Cerebellar cortex (tissue), 1 donor: ENCODE measurements around the gene HMGCR.
"Not testable (repeated sequence)": the region's sequence is repeated elsewhere in the genome, so short reads cannot be mapped to it uniquely, and the experiment has no call there.

Experiments used
- DNase-seq: peaks from one replicate; pipeline ENCODE4 v3.0.0-alpha.2; 2015; ENCODE audit warnings: low spot score

The HMGCR gene

DNA sequence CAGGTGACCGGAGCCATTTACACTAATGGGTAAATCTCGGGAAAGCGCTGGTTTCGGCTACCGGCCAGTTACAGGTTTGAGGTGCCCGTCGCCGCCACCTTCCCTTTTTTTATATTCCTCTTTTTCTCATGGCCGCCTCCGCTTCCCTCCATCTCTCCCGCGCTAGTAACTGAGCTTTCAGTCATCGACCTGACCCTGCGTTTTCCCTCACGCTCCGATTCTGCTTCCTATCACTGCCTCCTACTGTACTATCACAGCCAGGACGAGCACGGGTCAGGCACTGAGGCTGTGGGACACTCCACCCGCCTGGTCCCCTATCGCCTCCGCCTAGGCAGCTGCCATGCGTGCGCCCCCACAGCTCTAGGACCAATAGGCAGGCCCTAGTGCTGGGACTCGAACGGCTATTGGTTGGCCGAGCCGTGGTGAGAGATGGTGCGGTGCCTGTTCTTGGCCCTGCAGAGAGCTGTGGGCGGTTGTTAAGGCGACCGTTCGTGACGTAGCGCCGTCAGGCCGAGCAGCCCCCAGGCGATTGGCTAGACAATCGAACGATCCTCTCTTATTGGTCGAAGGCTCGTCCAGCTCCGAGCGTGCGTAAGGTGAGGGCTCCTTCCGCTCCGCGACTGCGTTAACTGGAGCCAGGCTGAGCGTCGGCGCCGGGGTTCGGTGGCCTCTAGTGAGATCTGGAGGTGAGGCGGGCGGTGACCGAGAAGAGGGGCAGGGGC is at the start of gene HMGCR:
Gene HMGCR, plus strand, starts transcription at position 606 of the 722 bp plus-strand sequence. CDS start 5,386 bp downstream, outside the sequence.
- peak; percentile 100 for DNase-seq

DNA sequence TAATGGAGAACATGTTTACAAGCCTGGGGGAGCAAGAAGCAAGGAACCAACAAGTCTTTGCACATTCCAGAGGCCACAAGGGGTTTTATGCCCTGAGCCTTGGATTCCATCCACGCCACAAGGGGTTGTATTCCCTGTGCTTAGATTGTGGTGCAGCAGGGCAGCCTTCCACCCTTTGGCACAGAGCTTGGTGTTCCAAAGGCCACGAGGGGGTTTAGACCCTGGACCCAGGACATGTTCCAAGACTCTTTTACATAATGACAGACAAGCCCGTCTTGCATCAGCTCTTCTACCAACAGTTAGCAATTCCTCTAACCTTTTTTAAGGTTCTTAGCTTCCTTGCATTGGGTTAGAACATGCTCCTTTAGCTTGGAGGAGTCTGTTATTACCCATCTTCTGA is 45.2 kb upstream of the HMGCR start:
- not testable (repeated sequence) for DNase-seq

DNA sequence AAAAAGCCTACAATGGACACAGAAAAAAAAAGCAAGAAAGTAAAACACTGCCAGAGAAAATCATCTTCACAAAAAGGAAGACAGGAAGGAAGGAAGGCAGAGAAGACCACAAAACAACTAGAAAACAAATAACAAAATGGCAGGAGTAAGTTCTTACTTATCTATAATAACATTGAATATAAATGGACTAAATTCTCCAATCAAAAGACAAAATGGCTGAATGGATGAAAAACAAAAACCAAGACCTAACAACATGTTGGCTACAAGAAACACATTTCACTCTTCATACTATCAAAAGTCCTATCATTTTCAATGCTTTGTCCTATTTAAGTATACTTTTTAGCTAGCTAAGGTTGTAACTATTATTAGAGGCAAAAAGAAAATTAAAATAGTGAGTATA is 36.9 kb upstream of the HMGCR start:
- DNase-seq: no peak

DNA sequence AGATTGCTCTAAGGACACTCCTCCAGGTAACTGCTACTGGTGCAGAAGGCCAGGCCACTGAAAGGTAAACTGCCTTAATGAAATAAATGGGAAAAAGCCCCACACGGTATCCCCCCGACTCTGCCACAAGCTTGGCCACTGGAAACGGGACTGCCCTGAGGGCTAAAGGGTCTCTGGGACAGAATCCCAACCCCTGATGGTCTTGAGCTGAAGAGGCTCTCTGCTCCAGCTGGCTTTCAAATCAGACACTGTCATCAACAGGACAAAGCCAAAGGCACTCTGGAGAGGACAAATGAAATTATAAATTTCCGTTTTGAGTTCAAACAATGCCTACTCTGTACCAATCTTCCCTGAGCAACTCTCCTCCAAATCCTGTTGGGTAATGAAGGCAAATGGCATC is 33.6 kb upstream of the HMGCR start:
- no peak for DNase-seq

DNA sequence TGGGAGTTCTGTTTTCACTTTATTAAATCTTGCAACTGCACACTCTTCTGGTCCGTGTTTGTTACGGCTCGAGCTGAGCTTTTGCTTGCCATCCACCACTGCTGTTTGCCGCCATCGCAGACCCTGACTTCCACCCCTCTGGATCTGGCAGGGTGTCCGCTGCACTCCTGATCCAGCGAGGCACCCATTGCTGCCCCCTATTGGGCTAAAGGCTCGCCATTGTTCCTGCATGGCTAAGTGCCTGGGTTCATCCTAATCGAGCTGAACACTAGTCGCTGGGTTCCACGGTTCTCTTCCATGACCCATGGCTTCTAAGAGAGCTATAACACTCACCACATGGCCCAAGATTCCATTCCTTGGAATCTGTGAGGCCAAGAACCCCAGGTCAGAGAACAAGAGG is 32.5 kb upstream of the HMGCR start:
- DNase-seq: not testable (repeated sequence)

DNA sequence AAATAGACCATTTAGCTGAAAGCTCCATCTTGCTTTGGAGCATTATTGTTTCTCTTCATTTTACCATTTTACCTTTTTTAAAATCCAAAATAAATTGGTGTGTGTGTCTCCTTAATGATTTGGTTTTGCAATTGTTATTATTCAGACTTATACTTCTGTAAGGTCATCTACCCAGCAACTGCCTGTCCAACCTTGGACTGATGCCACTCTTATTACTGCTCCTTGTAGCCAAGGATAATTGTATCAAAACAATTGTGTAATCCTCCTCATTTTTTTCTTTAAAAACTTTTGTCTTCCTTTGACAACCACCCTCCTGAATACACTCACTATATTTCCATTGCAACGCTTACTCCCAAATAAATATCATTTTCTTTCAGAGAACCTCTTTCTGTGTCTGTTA is 30.3 kb upstream of the HMGCR start:
- no peak for DNase-seq

DNA sequence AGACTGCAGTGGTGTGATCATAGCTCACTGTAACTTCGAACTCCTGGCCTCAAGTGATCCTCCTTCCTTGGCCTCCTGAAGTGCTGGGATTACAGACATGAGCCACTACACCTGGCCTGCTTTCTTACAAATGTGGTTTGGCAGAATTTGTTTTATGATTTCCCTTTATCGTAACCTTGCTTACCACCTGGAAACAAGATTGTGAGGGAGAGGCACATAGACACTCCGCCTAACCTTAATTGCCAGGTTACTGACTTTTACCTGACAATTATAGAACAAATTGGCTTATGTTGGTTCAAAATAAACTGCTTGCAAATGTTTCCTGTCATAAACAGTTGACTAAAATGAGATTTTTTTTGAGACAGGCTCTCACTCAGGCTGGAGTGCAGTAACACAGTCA is 26.8 kb upstream of the HMGCR start:
- DNase-seq: no peak

DNA sequence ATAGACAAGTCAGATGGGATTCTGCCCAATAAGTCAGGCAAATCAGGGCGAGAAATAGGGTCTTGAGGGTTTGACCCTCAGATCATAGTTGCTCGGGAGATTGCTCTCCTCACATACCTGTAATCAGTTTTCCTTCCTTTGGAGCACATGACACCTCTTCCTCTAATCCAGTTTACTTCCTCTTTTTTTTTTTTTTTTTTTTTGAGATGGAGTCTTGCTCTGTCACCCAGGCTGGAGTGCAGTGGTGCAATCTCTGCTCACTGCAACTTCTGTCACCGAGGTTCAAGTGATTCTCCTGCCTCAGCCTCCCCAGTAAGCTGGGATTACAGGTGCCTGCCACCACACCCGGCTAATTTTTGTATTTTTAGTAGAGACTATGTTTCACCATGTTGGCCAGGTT is 17.9 kb upstream of the HMGCR start:
- DNase-seq: not testable (repeated sequence)

DNA sequence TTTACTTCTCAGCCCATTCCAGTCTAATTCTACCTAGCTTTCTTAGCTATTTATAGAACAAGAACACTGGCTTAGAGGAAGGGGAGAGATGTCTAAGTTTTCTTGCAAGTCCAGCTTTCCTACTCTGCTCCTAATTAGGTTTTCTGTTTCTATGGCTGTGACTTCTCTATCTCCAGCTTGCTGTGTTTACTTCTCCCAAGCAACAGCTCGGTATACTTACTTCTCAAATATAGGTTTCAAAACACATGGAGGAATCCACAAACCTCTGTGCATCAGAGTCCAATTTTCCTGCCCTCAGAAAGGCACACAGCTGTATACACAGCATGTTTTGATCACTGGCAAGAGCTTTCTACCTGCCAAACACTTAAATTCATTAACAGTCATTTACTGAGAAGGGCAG is 17.4 kb upstream of the HMGCR start:
- DNase-seq: no peak

DNA sequence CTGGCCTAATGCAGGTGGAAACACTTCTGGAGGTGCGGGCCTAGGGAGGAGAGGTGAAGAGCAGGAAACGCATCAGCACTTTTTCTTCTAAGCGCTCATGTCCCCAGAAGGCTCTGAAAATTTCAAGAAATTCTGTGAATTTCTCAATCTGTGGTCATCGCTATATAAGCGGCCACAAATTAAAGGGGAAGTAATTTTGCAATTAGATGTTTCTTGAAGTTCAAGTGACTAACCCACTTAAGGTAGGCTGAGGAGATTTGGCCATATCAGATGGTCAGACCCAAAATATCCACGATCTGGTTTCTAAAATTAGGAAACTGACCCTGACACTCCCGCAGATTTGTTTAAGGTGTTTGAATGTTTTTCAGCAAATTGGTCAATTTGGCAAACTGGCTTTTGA is 16.6 kb upstream of the HMGCR start:
- no peak for DNase-seq

DNA sequence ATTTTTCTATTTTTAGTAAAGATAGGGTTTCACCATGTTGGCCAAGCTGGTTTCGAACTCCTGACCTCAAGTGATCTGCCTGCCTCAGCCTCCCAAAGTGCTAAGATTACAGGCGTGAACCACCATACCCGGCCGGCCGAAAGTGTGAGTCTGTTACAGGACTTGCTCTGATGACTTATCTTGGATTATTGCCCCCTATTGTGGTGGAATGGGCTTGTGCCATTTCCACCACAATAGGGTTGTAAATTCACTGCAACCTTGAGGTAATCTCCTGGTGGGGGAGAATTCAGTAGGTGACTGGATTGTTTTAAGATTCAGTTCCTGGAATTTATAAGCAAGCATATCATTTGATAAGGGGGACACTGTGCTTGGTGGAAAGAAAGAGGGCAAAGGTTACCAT is 15.0 kb upstream of the HMGCR start:
- DNase-seq: no peak

DNA sequence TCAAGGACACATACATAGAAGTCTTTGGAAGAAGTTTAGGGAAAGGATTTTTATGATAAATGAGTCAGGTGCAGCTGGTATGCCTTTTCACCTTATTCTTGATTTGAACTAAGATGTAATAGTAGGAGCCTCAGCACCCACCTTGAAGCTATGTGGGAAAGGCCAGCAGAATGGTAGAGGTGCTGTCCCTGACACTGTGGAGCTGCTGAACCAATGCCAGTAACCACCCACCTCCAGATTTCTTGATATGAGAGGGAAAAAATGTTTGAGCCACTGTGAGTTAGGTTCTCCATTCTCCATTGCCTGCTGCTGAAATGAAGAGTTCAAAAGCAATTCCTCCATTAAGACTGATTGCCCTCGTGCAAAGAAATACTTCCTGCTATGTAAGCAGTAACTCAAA is 12.2 kb upstream of the HMGCR start:
- DNase-seq: no peak

DNA sequence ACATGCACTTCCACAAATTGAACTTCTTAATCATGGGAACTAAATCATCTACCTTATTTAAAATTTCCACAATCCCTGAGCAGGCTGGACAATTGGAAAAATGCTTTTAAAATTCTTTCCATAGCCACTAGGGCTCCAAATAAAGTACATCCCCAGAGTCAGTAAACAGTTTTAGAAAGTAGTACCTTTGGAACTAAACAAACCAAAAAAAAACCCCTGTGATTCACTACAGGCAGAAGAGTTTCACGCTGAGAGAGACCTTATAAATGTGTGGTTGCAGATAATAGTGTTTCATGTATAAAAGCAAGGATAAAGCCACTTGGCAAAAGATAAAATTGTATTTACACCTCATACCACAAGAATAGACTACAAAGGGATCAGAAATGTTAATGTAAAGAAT is 11.8 kb upstream of the HMGCR start:
- no peak for DNase-seq

DNA sequence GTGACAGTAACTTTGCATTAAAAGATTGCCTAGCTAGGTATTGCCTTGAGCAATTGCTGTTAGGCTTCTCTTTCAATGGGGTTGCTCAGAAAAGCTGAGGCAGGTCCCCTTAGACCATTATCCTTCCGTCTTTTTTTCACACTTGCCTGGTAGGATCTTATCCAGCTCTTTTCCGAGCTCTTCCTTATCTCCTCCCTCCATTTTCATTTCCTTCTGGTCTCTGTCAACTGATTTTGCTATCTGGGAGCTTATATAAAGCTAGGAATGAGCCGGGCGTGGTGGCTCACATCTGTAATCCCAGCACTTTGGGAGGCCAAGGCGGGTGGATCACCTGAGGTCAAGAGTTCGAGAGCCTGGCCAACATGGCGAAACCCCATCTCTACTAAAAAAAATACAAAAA is 6.6 kb upstream of the HMGCR start:
- no peak for DNase-seq

DNA sequence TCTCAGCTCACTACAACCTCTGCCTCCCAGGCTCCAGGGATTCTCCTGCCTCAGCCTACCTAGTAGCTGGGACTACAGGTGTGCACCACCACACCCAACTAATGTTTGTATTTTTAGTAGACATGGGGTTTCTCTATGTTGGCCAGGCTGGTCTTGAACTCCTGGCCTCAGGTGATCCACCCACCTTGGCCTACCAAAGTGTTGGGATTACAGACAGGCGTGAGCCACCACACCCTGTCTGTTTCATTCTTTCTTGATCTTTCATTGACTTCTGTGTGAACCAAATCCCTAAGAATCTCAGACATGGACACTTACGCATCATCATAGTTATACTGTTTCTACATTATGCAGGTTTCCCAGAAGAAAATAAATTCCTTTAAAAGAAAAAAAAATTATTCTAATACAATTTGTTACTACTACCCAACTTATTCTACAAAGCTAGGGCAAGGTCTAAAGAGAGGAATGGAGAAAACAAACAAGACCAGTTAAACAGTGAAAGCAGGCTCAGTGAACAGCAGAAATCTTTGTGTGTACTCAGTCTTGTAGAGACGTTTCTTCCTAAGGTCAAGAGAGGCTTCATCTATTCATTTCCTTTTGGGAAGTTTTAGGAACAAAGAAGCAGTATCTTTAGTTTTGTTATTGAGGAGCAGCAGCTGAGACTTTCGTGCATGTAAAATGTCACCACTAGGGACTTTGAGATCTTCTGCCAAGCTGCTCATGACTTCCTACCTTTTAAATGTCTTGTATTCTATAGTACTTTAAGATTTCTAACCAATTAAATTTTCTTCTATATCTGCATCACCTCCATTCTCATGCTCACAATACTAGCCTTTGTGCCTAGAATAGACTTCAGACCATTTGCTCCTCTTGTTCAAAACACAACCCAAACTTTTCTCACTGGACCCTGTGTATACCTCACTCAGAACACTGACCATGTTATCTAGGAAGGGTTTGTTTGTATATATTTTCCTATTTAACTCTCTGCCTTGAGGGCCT is 5.6 kb upstream of the HMGCR start:
- no peak for DNase-seq

DNA sequence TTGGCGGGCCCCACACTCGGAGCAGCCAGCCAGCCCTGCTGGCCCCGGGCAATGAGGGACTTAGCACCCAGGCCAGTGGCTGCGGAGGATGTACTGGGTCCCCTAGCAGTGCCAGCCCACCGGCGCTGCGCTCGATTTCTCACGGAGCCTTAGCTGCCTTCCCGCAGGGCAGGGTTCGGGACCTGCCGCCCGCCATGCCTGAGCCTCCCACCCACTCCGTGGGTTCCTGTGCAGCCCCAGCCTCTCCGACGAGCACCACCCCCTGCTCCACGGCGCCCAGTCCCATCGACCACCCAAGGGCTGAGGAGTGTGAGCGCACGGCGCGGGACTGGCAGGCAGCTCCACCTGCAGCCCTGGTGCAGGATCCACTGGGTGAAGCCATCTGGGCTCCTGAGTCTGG is 3.3 kb upstream of the HMGCR start:
- not testable (repeated sequence) for DNase-seq

DNA sequence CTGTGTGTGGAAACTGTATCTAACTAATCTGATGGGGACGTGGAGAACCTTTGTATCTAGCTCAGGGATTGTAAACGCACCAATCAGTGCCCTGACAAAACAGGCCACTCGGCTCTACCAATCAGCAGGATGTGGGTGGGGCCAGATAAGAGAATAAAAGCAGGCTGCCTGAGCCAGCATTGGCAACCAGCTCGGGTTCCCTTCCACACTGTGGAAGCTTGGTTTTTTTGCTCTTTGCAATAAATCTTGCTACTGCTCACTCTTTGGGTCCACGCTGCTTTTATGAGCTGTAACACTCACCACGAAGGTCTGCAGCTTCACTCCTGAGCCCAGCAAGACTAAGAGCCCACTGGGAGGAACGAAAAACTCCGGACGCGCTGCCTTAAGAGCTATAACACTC is 2.6 kb upstream of the HMGCR start:
- not testable (repeated sequence) for DNase-seq

DNA sequence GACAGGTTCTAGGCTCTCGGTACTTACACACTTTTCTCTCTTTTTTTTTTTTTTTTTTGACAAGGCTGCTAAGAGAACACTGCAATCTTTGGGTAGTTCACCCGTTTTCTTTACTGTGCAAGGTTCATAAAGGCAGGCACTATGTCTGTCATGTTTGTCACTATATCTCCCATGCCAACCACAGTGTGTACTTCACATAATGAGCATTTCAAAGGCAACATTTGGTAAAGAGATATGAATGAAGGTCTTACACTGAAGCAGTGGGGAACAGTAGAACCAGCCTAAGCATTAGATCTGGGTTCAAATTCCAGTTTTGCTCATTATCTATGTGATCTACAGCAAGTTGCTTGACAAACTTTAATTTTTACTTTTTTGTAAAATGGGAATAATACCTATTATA is 1.5 kb upstream of the HMGCR start:
- no peak for DNase-seq

DNA sequence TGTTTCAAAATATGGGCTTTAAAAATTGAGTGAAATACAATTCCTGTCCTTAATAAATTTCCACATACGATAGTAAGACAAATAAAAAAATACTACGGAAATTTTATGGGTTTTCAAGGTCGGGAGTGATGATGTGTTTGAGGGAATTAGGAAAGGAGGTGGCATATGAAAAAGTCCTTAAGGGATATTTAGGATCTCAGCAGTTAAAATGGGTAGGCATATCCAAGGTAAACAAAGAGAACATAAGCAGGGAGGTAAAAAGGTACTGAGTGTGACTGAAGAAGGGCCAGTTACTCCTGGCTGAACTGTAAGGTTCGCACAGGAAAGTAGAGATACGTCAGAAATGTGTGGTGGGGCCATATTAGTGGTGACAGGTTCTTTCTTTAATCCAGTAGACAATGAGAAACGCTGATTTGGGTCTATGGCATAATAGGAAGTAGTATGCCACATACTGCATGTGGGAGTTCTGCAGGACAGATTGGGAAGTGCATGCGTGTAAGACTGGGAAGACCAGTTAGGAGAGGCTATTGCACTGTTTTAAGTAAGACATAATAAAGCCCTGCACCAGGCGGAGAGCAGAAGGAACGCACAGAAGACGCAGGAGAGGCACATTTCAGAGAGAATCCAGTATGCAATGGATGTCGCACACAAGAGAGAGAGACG is 937 bp upstream of the HMGCR start:
- DNase-seq: peak; percentile 84

DNA sequence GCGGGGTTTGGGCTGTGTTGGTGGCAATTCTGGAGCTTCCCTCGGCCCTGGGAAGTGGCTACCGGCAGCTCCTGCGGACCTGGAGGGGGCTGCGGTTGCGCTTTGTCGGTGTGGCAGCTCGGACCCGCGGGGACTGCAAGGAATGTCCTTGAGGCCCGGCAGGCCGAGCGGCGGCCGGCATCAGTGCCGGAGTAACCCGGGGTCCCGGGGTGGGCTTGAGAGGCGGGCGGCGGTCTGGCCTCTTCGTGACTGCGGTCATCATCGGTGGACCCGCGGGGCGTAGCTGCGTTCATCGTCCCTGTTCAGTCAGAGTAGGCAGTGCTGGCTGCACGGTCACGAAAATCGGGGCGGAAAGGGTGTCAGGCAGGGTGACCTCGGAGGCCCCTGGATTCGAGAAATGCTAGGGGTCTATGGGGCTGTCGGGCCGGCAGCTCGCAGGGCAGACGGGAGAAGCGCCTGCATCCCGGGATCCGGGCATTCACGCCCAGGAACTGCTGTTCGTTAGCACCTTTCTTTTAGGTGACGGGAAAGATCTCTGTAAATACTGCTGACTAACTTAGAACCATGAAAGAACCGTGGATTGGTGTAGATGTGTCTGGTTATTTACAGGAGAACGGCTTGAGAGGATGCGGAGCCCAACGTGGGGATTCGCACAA is 474 bp downstream of the HMGCR start:
- peak; percentile 39 for DNase-seq

DNA sequence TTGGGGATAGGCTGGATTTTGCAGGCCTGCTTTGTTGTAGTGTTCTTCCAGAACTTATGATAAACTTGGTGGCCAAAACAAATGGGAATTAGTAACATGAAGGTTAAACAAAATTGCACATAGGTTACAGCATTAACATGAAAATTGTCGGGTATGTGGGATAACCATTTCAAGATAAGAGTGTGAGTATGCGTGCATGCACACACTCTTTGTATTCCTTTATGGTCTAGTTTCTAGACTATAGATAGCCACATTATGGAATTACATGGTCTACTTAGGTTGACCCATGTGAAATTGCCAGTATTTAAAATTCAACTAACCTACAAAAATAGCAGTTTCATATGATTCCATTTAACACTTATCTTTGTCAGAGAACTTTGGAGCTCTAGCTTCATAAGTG is 1.4 kb downstream of the HMGCR start:
- DNase-seq: no peak
